Measurements from ENCODE around the gene SLC39A11.
"Not testable (repeated sequence)": the region's sequence is repeated elsewhere in the genome, so short reads cannot be mapped to it uniquely, and the experiment has no call there.

Gene SLC39A11

DNA sequence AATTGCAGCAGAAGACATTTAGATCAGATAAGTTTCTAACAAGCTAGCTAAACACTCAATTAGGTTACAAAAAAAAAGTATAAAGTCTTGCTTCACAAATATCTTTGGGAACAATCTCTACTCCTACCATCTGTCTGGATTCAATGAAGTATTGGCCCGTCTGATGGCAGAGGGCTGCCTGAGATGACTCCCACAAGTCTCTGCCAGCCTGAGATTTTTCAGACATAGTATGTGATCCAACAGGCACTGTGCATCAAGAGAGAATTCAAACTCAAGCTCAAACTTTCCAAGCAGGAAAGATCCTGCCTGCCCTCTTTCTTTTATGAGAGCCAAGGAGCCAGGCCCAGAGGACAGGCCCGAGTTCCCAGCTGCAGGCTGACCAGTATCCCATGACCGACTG, 22.6 kb downstream of the SLC39A11 start:
- H3K36me3 Mint-ChIP-seq = peaks cover 37% of the 10 kb centered on the region
- H3K27me3 Mint-ChIP-seq = no peaks in the 10 kb centered on the region
- H3K27ac Mint-ChIP-seq = no peak overlapping the region
- H3K9me3 Mint-ChIP-seq (ENCODE audit: low read depth) = no peaks in the 10 kb centered on the region
- H3K4me3 Mint-ChIP-seq = no peak overlapping the region
- peaks cover 1% of the 10 kb centered on the region for H3K4me1 Mint-ChIP-seq (ENCODE audit: low read depth)

DNA sequence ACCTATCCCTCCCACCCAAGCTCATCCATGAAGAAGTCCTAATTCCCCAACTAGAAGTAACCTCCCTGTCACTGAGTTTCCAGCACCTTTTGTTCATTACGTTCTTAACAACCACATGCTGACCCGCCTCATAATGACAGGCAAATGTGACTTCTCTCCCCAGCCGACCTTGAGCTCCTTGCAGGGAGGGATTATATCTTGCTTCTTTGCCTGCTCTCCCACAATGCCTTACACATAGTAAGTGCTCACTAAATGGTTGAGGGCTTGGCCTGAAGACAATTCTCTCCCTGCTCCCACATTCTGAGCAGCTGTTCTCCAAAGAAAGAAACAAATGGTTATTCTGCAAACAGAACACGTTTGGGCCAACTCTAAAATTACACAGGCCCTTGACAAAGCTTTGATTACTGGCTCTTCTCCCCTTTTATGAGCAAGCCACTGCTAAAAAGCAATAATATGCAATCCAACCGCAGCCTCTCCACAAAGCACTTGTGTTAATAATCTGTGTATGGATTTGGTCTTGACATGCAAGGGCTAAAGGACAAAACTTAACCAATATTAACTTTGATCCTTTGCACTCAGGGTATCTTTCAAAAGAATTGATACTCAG, 23.2 kb downstream of the SLC39A11 start:
- no peak overlapping the region for H3K27ac Mint-ChIP-seq
- no peaks in the 10 kb centered on the region for H3K27me3 Mint-ChIP-seq
- no peak overlapping the region for H3K4me3 Mint-ChIP-seq
- peaks cover 6% of the 10 kb centered on the region for H3K4me1 Mint-ChIP-seq (ENCODE audit: low read depth)
- H3K9me3 Mint-ChIP-seq (ENCODE audit: low read depth) = no peaks in the 10 kb centered on the region
- peaks cover 37% of the 10 kb centered on the region for H3K36me3 Mint-ChIP-seq

DNA sequence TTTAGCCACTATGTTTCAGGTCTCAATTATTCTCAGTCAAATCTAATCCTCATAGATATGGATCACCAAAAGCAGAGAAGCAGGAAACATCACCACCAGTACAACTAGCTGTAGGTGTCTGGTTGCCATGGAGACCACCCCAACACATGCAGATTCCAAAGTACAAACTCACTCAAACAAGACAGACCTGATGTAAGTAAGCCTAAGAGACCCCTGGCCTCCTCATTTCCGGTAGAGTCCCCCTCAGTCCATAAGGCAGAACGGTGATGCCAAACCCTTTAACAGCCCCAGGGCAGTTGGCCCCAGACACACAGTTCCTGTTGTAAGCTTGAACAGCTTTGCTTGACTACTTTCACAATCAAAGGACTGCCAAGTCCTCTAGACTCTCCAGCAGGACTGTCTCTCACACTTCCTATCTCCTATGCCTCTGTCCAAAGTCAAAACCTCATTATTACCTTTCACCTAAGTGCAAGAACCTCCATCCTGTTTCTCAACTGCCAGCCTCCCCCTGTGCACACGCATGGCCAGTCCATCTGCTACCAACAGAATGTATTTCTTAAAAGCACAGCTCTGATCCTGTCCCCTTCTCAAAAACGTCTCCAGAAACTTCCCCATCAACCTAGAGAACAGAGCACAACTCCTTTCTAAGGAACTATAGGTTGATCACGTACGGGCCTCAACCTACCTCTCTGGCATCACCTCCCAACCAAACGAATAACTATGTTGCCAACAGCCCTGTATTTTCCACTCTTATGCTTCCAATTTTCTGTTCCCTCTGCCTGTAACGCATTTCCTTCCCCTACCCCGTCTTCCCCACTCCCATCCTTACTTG, 23.9 kb downstream of the SLC39A11 start:
- no peaks in the 10 kb centered on the region for H3K9me3 Mint-ChIP-seq (ENCODE audit: low read depth)
- no peak overlapping the region for H3K4me3 Mint-ChIP-seq
- H3K36me3 Mint-ChIP-seq = peaks cover 34% of the 10 kb centered on the region
- no peak overlapping the region for H3K27ac Mint-ChIP-seq
- H3K27me3 Mint-ChIP-seq = no peaks in the 10 kb centered on the region
- peaks cover 13% of the 10 kb centered on the region for H3K4me1 Mint-ChIP-seq (ENCODE audit: low read depth)

DNA sequence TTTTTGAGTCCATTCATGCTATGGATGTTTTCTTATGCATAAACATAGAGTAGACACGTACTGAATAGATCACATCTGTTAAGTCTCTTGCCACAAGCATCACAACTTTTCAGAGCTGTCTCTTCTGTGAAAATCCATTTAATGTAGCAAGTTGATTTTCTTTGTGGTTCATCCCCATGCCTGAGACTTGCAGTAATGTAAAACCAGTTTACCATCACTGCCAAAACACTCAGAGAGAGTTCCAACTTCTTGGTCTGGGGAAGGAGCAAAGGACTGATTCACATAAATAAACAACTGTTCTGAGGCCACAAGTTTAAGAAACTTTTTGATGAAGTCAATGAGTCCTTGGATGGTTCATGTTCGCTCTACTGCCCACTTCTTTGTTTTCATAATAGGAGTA, 24.8 kb downstream of the SLC39A11 start:
- not testable (repeated sequence) for H3K27me3 Mint-ChIP-seq; H3K4me3 Mint-ChIP-seq; H3K27ac Mint-ChIP-seq; H3K9me3 Mint-ChIP-seq (ENCODE audit: low read depth)
- peaks cover 13% of the 10 kb centered on the region for H3K4me1 Mint-ChIP-seq (ENCODE audit: low read depth)
- peaks cover 34% of the 10 kb centered on the region for H3K36me3 Mint-ChIP-seq

GRCh38 chr17:73067075-73067474, 25.4 kb downstream of the SLC39A11 start:
- H3K27ac Mint-ChIP-seq = no peak overlapping the region
- no peaks in the 10 kb centered on the region for H3K27me3 Mint-ChIP-seq
- H3K36me3 Mint-ChIP-seq = peaks cover 31% of the 10 kb centered on the region
- H3K4me3 Mint-ChIP-seq = no peak overlapping the region
- peaks cover 13% of the 10 kb centered on the region for H3K4me1 Mint-ChIP-seq (ENCODE audit: low read depth)
- H3K9me3 Mint-ChIP-seq (ENCODE audit: low read depth) = no peaks in the 10 kb centered on the region

- Mint-ChIP-seq H3K27ac (no peak overlapping the region), H3K27me3 (no peaks in the 10 kb centered on the region), H3K9me3 (ENCODE audit: low read depth) (no peaks in the 10 kb centered on the region), H3K4me3 (no peak overlapping the region), H3K4me1 (ENCODE audit: low read depth) (peaks cover 13% of the 10 kb centered on the region), H3K36me3 (peaks cover 27% of the 10 kb centered on the region)
These were observed 26.2 kb downstream of the SLC39A11 start for GRCh38 chr17:73066148-73066884.

DNA sequence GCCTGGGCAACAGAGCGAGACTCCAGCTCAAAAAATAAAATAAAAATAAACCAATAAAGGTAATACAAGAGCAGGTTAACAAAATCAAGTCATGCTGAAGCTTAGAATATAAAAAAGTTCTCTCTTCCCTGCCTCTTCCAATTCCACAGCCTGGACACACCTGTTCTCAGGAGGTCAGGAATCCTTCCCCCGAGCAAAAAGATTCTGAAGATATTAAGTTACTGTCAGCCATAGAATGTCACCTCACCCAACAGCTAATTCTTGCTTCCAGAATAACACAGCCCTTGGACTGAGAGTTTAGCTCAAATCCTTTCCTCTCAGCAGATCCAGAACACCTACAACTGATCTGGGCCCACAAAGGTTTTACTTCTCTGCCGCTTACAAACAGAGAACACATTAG, 27.1 kb downstream of the SLC39A11 start:
- Mint-ChIP-seq H3K9me3 (ENCODE audit: low read depth) (no peaks in the 10 kb centered on the region), H3K27ac (no peak overlapping the region), H3K27me3 (no peaks in the 10 kb centered on the region), H3K36me3 (peaks cover 25% of the 10 kb centered on the region), H3K4me3 (no peak overlapping the region), H3K4me1 (ENCODE audit: low read depth) (peaks cover 13% of the 10 kb centered on the region)

GRCh38 chr17:73064084-73064938, 28.2 kb downstream of the SLC39A11 start:
- Mint-ChIP-seq H3K27ac (peak overlapping the region; percentile 18), H3K36me3 (peaks cover 22% of the 10 kb centered on the region), H3K9me3 (ENCODE audit: low read depth) (no peaks in the 10 kb centered on the region)

GRCh38 chr17:73062726-73063125, 29.8 kb downstream of the SLC39A11 start:
- H3K27ac Mint-ChIP-seq = no peak overlapping the region
- peaks cover 8% of the 10 kb centered on the region for H3K36me3 Mint-ChIP-seq
- H3K27me3 Mint-ChIP-seq = no peaks in the 10 kb centered on the region
- H3K4me1 Mint-ChIP-seq (ENCODE audit: low read depth) = peaks cover 13% of the 10 kb centered on the region
- H3K9me3 Mint-ChIP-seq (ENCODE audit: low read depth) = no peaks in the 10 kb centered on the region
- H3K4me3 Mint-ChIP-seq = no peak overlapping the region

More at GRCh38 chr17:73064084-73064938, 28.2 kb downstream of the SLC39A11 start:
- H3K4me1 Mint-ChIP-seq (ENCODE audit: low read depth) = peaks cover 13% of the 10 kb centered on the region
- no peak overlapping the region for H3K4me3 Mint-ChIP-seq
- H3K27me3 Mint-ChIP-seq = no peaks in the 10 kb centered on the region

- peaks cover 4% of the 10 kb centered on the region for H3K36me3 Mint-ChIP-seq
- H3K27ac Mint-ChIP-seq = no peak overlapping the region
- no peak overlapping the region for H3K4me3 Mint-ChIP-seq
- no peaks in the 10 kb centered on the region for H3K9me3 Mint-ChIP-seq (ENCODE audit: low read depth)
- no peaks in the 10 kb centered on the region for H3K27me3 Mint-ChIP-seq
- H3K4me1 Mint-ChIP-seq (ENCODE audit: low read depth) = peaks cover 13% of the 10 kb centered on the region
These were observed 31.3 kb downstream of the SLC39A11 start for GRCh38 chr17:73061161-73061560.

DNA sequence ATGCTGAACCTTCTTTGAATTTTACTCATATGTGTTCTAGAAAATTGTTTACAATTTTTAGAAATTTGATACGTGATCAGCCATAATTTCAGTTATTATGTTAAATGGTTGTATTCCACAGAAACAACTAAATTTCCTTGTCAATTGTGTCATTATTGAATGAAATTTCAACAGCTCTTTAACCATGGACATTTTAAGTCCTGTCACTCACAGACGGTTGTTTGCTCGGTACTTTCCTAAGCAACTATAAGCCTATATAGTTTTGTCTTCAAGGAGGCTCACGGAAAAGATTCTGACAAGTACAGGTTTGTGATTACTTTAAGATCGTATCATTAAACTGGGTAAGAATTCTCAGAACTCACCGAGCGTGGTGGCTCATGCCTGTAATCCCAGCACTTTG, 31.8 kb downstream of the SLC39A11 start:
- Mint-ChIP-seq H3K27me3 (no peaks in the 10 kb centered on the region), H3K36me3 (peaks cover 4% of the 10 kb centered on the region), H3K4me3 (no peak overlapping the region), H3K27ac (no peak overlapping the region), H3K9me3 (ENCODE audit: low read depth) (no peaks in the 10 kb centered on the region), H3K4me1 (ENCODE audit: low read depth) (peaks cover 13% of the 10 kb centered on the region)

- H3K4me3 Mint-ChIP-seq; H3K27ac Mint-ChIP-seq; H3K36me3 Mint-ChIP-seq; H3K27me3 Mint-ChIP-seq; H3K9me3 Mint-ChIP-seq (ENCODE audit: low read depth): not testable (repeated sequence)
- peaks cover 10% of the 10 kb centered on the region for H3K4me1 Mint-ChIP-seq (ENCODE audit: low read depth)
These were observed 32.8 kb downstream of the SLC39A11 start for GRCh38 chr17:73059713-73060112.

GRCh38 chr17:73058022-73058421, 34.5 kb downstream of the SLC39A11 start:
- H3K27me3 Mint-ChIP-seq = no peaks in the 10 kb centered on the region
- no peaks in the 10 kb centered on the region for H3K4me1 Mint-ChIP-seq (ENCODE audit: low read depth)
- no peaks in the 10 kb centered on the region for H3K9me3 Mint-ChIP-seq (ENCODE audit: low read depth)
- H3K36me3 Mint-ChIP-seq = peaks cover 4% of the 10 kb centered on the region
- no peak overlapping the region for H3K27ac Mint-ChIP-seq
- no peak overlapping the region for H3K4me3 Mint-ChIP-seq

DNA sequence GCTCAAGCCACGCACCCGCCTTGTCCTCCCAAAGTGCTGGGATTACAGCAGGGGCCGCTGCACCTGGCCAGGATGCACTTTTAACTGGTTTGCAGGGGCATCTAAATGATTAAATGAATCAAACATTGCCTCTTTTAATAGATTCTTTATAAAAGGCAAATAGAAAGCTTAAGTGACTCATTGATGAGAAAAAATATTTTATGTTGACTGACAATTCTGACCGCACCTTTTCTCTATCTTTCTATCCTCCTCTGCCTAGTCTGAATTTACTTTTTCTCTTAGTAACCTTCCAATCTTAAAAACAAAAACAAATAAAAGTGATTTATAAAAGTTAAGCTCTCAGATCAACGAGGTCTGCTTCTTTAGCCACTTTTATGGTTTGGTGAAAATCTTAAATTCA, 35.3 kb downstream of the SLC39A11 start:
- peaks cover 4% of the 10 kb centered on the region for H3K36me3 Mint-ChIP-seq
- H3K27me3 Mint-ChIP-seq = no peaks in the 10 kb centered on the region
- no peak overlapping the region for H3K27ac Mint-ChIP-seq
- H3K9me3 Mint-ChIP-seq (ENCODE audit: low read depth) = no peaks in the 10 kb centered on the region
- H3K4me1 Mint-ChIP-seq (ENCODE audit: low read depth) = peaks cover 3% of the 10 kb centered on the region
- H3K4me3 Mint-ChIP-seq = no peak overlapping the region
